Activated CD4-positive, alpha-beta T cell treated with anti-CD3 and anti-CD28 coated beads for 36 hours (primary cell): ENCODE data around the gene CD200. TPM values are rescaled to one million over a fixed set of nuclear protein-coding genes. Genes with fewer than 3 reads are reported as not detected.
"Not testable (repeated sequence)": the region's sequence is repeated elsewhere in the genome, so short reads cannot be mapped to it uniquely, and the experiment has no call there.

Experiments used
- ATAC-seq: fragments of 200-7000 bp; cut with Tn5 transposase; one replicate; pipeline ENCODE4 v1.10.0; 2021; ENCODE audit warnings: mild to moderate bottlenecking, moderate library complexity
- CTCF ChIA-PET: fragments of 350-600 bp; sonication (Branson Sonifier 250); formaldehyde crosslinking; loops from one replicate; lab custom pipeline; 2021; ENCODE audit warnings: antibody characterized with exemption; lab: Charles Lee
- POLR2A ChIA-PET: fragments of 350-600 bp; sonication (Branson Sonifier 250); formaldehyde crosslinking; loops from one replicate; lab custom pipeline; 2021; ENCODE audit warnings: antibody characterized with exemption, inconsistent platforms; lab: Charles Lee
- DNase-seq: peaks from one replicate; pipeline ENCODE4 v3.0.0-alpha.2; 2020
- H3K27ac Mint-ChIP-seq: one replicate; pipeline ENCODE4 v1.8.0; 2021; ENCODE audit warnings: mixed read lengths
- H3K27me3 Mint-ChIP-seq: one replicate; pipeline ENCODE4 v1.8.0; 2021; ENCODE audit warnings: mixed read lengths
- H3K36me3 Mint-ChIP-seq: one replicate; pipeline ENCODE4 v1.8.0; 2021; ENCODE audit warnings: low read depth, mixed read lengths
- H3K4me1 Mint-ChIP-seq: one replicate; pipeline ENCODE4 v1.8.0; 2021; ENCODE audit warnings: mixed read lengths
- H3K4me3 Mint-ChIP-seq: one replicate; pipeline ENCODE4 v1.8.0; 2021; ENCODE audit warnings: mild to moderate bottlenecking, moderate library complexity, mixed read lengths
- H3K9me3 Mint-ChIP-seq: one replicate; pipeline ENCODE4 v1.8.0; 2021; ENCODE audit warnings: low read depth, mixed read lengths
- intact Hi-C, 2 experiments: fragments of 100-400 bp; cut with DNase I in 1 of 2; cut with micrococcal nuclease in 1 of 2; formaldehyde crosslinking; loops; one replicate each; pipeline versions ENCODE4 v1.14.2 to v1.15.1; 2022 to 2024; cut with DNase I, micrococcal nuclease
- total RNA-seq, 2 experiments: library from RNA; stranded (reverse); gene quantifications; one replicate each; pipeline ENCODE4 v1.2.3, GENCODE V29; 2021

CD200 gene
- total RNA-seq, 2 experiments from 2014 or later = 30.2 to 42.3 TPM

- H3K36me3 Mint-ChIP-seq = no peaks in the 10 kb centered on the region
- H3K4me1 Mint-ChIP-seq = peaks cover 13% of the 10 kb centered on the region
- intact Hi-C loops = no loop called here
- DNase-seq = no peak
- ATAC-seq = no peak
- H3K4me3 Mint-ChIP-seq = no peak overlapping the region
- POLR2A ChIA-PET = no interaction called here
- CTCF ChIA-PET = no interaction called here
- H3K9me3 Mint-ChIP-seq = no peaks in the 10 kb centered on the region
- no peaks in the 10 kb centered on the region for H3K27me3 Mint-ChIP-seq
- H3K27ac Mint-ChIP-seq = no peak overlapping the region
Observed at GRCh38 chr3:112399064-112399463, 66.1 kb downstream of the CD200 start.

- intact Hi-C loops, H3K36me3 Mint-ChIP-seq, POLR2A ChIA-PET, DNase-seq, H3K27ac Mint-ChIP-seq, ATAC-seq, H3K27me3 Mint-ChIP-seq, H3K9me3 Mint-ChIP-seq, H3K4me3 Mint-ChIP-seq, CTCF ChIA-PET: not testable (repeated sequence)
- H3K4me1 Mint-ChIP-seq = peaks cover 11% of the 10 kb centered on the region
Observed at GRCh38 chr3:112399554-112399953, 66.6 kb downstream of the CD200 start.

GRCh38 chr3:112400317-112400716 lies 67.4 kb downstream of the CD200 start:
- POLR2A ChIA-PET, H3K36me3 Mint-ChIP-seq, H3K9me3 Mint-ChIP-seq, CTCF ChIA-PET, intact Hi-C loops, ATAC-seq, H3K27ac Mint-ChIP-seq, H3K27me3 Mint-ChIP-seq, DNase-seq, H3K4me3 Mint-ChIP-seq: not testable (repeated sequence)
- peaks cover 12% of the 10 kb centered on the region for H3K4me1 Mint-ChIP-seq

- Mint-ChIP-seq H3K4me3 (no peak overlapping the region), H3K27me3 (no peaks in the 10 kb centered on the region), H3K4me1 (peaks cover 19% of the 10 kb centered on the region), H3K9me3 (no peaks in the 10 kb centered on the region), H3K36me3 (no peaks in the 10 kb centered on the region), H3K27ac (no peak overlapping the region)
- DNase-seq (no peak), ATAC-seq (no peak)
- intact Hi-C loops = no loop called here
- POLR2A ChIA-PET = no interaction called here
- CTCF ChIA-PET = interaction anchor here (0.9 to 1.1 kb wide), 2 partner anchors 31 to 39 kb away, joined by 3 to 4 read pairs; no protein-coding TSS in a partner anchor
Observed at GRCh38 chr3:112401617-112402016, 68.7 kb downstream of the CD200 start.

DNA sequence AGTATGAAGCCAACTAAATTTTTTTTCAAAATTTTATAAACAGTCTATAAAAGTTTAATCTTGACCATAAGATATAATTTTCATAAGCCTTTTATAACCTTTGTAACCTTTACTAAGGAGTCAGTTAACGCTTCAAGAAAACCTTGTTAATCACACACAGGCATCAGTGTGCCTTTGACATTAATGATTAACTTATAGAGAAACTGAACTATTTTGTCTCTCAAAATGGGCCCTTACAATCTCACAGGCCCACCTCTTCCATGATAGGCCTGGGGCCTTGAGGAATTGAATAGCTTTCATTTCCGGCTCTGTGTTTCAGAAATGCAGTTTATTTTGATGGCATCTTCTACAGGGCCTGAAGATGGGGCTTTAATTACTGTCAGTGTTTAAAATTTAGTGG lies 70.1 kb downstream of the CD200 start:
- Mint-ChIP-seq H3K27ac (no peak overlapping the region), H3K27me3 (no peaks in the 10 kb centered on the region), H3K9me3 (no peaks in the 10 kb centered on the region), H3K36me3 (no peaks in the 10 kb centered on the region), H3K4me3 (no peak overlapping the region), H3K4me1 (peaks cover 26% of the 10 kb centered on the region)
- ATAC-seq (no peak), DNase-seq (no peak)
- intact Hi-C loops = no loop called here
- ChIA-PET POLR2A (no interaction called here), CTCF (interaction anchor here (0.5 kb wide), 1 partner anchor 806 kb away, joined by 3 read pairs; no protein-coding TSS in a partner anchor)

GRCh38 chr3:112404924-112405549 lies 72.1 kb downstream of the CD200 start:
- POLR2A ChIA-PET, H3K27ac Mint-ChIP-seq, ATAC-seq, H3K36me3 Mint-ChIP-seq, H3K4me3 Mint-ChIP-seq, H3K27me3 Mint-ChIP-seq, H3K9me3 Mint-ChIP-seq, DNase-seq, intact Hi-C loops: not testable (repeated sequence)
- CTCF ChIA-PET = interaction anchor here (0.7 to 1.7 kb wide), 8 partner anchors 19 to 115 kb away, joined by 3 to 10 read pairs (median 4); partner anchors contain the start of gene CD200
- peaks cover 28% of the 10 kb centered on the region for H3K4me1 Mint-ChIP-seq

GRCh38 chr3:112405845-112406244 lies 72.9 kb downstream of the CD200 start:
- no peaks in the 10 kb centered on the region for H3K36me3 Mint-ChIP-seq
- peaks cover 28% of the 10 kb centered on the region for H3K4me1 Mint-ChIP-seq
- H3K9me3 Mint-ChIP-seq = no peaks in the 10 kb centered on the region
- ChIA-PET CTCF (interaction anchor here (0.8 to 1.7 kb wide), 6 partner anchors 17 to 95 kb away, joined by 3 to 10 read pairs (median 4); partner anchors contain the start of gene CD200), POLR2A (interaction anchor here (0.7 to 1.3 kb wide), 2 partner anchors 39 to 48 kb away, joined by 3 to 10 read pairs; no protein-coding TSS in a partner anchor)
- no peaks in the 10 kb centered on the region for H3K27me3 Mint-ChIP-seq
- no peak overlapping the region for H3K4me3 Mint-ChIP-seq
- H3K27ac Mint-ChIP-seq = no peak overlapping the region
- peak; percentile 90 for ATAC-seq
- DNase-seq = peak; percentile 72
- intact Hi-C loops = no loop called here

DNA sequence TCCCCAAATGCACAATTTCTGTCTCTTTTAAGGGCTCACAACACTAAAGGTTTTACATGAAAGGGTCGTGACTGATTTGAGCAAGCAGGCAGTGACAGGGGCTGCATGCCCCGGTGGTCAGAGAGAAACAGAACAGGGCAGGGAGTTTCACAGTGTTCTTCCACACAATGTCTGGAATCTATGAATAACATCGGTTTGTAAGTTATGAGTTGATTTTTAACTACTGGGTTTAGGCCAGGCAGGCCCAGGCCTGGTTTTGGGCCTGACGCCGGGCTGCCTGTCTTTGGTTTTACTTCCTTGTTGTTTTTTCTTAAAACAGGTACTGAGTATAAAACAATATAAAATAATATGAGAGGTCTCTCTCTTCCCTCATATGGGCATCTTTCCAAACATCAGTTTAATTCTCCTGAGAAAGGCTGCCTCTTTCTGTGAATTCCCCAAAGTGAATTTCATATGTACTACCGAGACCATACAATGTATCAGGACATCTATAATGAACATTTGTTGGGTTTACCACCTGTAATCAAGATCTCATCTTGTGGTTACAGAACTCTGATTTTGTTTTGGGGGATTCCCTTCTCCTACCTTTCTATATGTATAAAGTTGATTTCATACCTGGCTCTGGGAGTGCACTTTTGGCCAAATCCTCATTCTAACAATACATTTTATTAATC lies 74.4 kb downstream of the CD200 start:
- no peaks in the 10 kb centered on the region for H3K9me3 Mint-ChIP-seq
- H3K4me3 Mint-ChIP-seq = no peak overlapping the region
- no peaks in the 10 kb centered on the region for H3K27me3 Mint-ChIP-seq
- H3K36me3 Mint-ChIP-seq = no peaks in the 10 kb centered on the region
- DNase-seq = no peak
- ATAC-seq = no peak
- intact Hi-C loops = no loop called here
- CTCF ChIA-PET = interaction anchor here (1.3 to 1.7 kb wide), 2 partner anchors 31 to 72 kb away, joined by 3 read pairs; no protein-coding TSS in a partner anchor
- no peak overlapping the region for H3K27ac Mint-ChIP-seq
- POLR2A ChIA-PET = no interaction called here
- peaks cover 28% of the 10 kb centered on the region for H3K4me1 Mint-ChIP-seq

GRCh38 chr3:112407888-112408702 lies 75.1 kb downstream of the CD200 start:
- Mint-ChIP-seq H3K27me3 (no peaks in the 10 kb centered on the region), H3K4me3 (no peak overlapping the region), H3K4me1 (peaks cover 35% of the 10 kb centered on the region), H3K27ac (no peak overlapping the region), H3K9me3 (no peaks in the 10 kb centered on the region), H3K36me3 (no peaks in the 10 kb centered on the region)
- DNase-seq (no peak), ATAC-seq (no peak)
- CTCF ChIA-PET = interaction anchor here (0.5 kb wide), 1 partner anchor 16 kb away, joined by 3 read pairs; no protein-coding TSS in a partner anchor
- intact Hi-C loops = no loop called here
- POLR2A ChIA-PET = no interaction called here

- peaks cover 2% of the 10 kb centered on the region for H3K36me3 Mint-ChIP-seq
- CTCF ChIA-PET = no interaction called here
- H3K27me3 Mint-ChIP-seq = no peaks in the 10 kb centered on the region
- POLR2A ChIA-PET = no interaction called here
- DNase-seq (no peak), ATAC-seq (no peak)
- no peaks in the 10 kb centered on the region for H3K9me3 Mint-ChIP-seq
- no peak overlapping the region for H3K4me3 Mint-ChIP-seq
- H3K4me1 Mint-ChIP-seq = peaks cover 36% of the 10 kb centered on the region
- no peak overlapping the region for H3K27ac Mint-ChIP-seq
- intact Hi-C loops = no loop called here
Observed at GRCh38 chr3:112409041-112409440, 76.1 kb downstream of the CD200 start.

GRCh38 chr3:112411425-112411824 lies 78.5 kb downstream of the CD200 start:
- ATAC-seq = no peak
- no peaks in the 10 kb centered on the region for H3K27me3 Mint-ChIP-seq
- H3K36me3 Mint-ChIP-seq = peaks cover 2% of the 10 kb centered on the region
- H3K27ac Mint-ChIP-seq = no peak overlapping the region
- H3K4me3 Mint-ChIP-seq = no peak overlapping the region
- intact Hi-C loops = no loop called here
- POLR2A ChIA-PET = no interaction called here
- H3K9me3 Mint-ChIP-seq = no peaks in the 10 kb centered on the region
- H3K4me1 Mint-ChIP-seq = peaks cover 22% of the 10 kb centered on the region
- CTCF ChIA-PET = interaction anchor here (0.7 to 0.8 kb wide), 3 partner anchors 36 to 445 kb away, joined by 3 read pairs; no protein-coding TSS in a partner anchor
- DNase-seq = no peak
